ENCODE measurements around the gene SEPSECS. TPM values are rescaled to one million over a fixed set of nuclear protein-coding genes. Genes with fewer than 3 reads are reported as not detected.

The SEPSECS gene
- total RNA-seq, 1 donor from 2014 or later: 5.4 TPM

DNA sequence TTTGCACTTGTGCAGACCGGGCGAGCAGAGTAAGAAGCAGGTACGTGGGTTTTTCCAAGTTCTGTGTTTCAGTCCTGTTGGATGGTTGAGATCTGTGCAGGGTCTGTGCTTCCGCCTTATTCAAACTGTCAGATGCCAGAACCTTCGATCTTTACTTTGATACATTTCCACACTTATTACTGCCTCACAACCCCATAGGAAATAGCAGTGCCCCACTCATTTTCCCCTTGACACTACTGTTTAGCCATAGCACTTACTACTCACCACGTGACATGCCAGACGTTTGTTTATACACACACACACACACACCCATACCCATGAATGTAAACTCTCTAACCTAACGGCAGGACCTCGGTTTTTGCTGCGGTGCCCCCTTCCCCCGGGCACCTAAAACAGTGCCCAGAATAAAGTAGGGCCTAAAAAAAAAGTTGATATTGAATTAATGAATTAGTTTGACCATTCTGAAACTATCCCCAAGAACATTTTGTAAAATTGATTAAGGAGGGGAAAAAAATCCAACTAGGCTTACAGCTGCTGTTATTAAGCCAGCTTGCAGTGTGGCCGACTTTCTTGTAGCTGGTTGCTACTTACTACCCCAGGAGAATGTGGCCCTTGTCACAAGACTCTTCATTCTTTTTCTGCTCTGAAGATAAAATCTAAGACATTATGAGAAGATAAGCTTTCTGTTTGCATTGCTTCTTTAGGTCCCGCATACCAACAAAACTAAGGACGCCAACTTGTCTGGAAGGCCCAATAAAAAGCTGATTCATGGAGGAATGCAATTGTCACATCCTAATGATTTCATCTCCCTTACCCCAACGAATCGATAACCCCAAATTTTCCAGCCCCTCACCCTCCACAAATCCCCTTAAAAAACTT, 704 bp upstream of the SEPSECS start:
- DNase-seq (ENCODE audit: missing footprints): no peak
- intact Hi-C loops (cut with DNase I): loop anchor here (2.0 to 10.0 kb wide), 4 partner anchors 59 to 586 kb away; partner anchors contain the start of genes PI4K2B and ZCCHC4
- peak; percentile 42 for ATAC-seq

DNA sequence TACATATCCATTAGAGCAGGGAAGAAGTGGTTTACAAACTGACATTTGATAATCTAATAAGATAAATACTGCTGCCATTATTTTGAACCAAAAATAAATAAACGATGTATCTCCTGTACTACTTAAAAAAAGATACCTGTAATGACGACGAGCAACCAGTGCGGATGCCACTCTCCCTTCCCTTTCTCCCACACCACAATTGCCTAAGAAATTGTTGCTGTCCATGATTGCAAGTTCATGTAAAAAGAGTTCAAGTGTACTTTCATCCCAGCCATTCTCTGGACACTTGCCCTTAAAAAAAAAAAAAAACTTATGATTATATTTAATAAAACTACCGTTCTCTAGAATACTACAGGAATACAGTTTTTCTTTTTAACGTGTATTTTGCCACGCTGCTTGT, 1.4 kb downstream of the SEPSECS start:
- DNase-seq (ENCODE audit: missing footprints) (no peak), ATAC-seq (no peak)
- intact Hi-C loops (cut with DNase I): no loop called here

DNA sequence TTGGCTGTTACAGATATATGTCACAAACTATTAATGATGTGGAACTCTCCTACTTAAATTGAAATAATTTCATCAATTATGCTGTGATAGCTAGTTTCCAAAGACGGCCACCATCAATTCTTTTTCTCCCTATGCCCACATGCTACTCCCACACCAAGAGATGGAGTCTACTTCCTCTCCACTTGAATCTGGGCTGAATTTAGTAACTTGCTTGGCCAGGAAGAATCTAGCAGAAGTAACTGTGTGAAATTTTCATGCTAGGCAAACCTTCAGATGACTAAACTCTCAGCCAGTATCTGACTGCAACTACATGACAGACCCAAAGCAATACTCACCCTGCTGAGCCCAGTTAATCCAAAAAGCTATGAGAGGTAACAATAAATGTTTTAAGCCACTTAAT, 3.2 kb downstream of the SEPSECS start:
- DNase-seq (ENCODE audit: missing footprints) (no peak), ATAC-seq (no peak)
- intact Hi-C loops (cut with DNase I): no loop called here

DNA sequence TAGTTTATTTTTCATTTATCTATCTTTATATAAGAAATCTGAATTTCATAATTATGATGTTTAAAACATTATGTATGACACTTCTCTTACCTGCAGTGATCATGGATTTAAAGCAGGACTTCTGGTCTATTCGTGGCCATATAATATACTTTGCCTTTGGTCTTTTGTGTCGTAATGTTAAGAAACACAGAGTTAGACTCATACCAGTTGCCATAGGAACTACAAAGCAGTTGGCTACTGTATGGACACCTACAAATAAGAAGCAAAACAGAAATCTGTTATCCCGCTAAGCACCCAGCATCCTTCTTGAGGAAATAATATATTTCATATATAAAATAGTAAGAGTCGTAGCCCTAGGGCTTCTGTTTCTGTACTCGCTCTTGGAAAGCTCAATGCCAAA, 4.3 kb downstream of the SEPSECS start:
- ATAC-seq (no peak), DNase-seq (ENCODE audit: missing footprints) (no peak)
- intact Hi-C loops (cut with DNase I): no loop called here

GRCh38 chr4:25154594-25155265, 5.5 kb downstream of the SEPSECS start:
- DNase-seq (ENCODE audit: missing footprints) (no peak), ATAC-seq (no peak)
- intact Hi-C loops (cut with DNase I): no loop called here

DNA sequence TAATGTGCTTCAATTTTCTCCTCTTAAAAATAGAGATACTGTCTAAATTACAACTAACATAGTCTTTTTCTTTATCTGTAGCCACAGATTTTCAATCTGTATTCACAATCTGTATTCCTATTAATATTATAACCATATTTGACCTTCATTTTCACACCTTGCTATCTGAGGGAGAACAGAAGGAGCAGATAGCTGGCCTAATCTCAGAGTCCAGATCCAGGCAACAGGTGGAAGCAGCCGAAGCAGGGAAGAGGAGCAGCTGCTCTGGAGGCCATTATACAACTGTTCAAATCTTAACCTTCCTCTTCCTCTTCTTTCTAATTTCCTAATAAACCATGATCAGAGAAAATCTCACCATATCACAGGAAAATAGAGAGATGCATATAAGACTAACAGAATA, 14.2 kb downstream of the SEPSECS start:
- intact Hi-C loops (cut with DNase I): loop anchor here (10.0 kb wide), 1 partner anchor 661 kb away; no protein-coding TSS in a partner anchor
- no peak for ATAC-seq
- DNase-seq (ENCODE audit: missing footprints): no peak

DNA sequence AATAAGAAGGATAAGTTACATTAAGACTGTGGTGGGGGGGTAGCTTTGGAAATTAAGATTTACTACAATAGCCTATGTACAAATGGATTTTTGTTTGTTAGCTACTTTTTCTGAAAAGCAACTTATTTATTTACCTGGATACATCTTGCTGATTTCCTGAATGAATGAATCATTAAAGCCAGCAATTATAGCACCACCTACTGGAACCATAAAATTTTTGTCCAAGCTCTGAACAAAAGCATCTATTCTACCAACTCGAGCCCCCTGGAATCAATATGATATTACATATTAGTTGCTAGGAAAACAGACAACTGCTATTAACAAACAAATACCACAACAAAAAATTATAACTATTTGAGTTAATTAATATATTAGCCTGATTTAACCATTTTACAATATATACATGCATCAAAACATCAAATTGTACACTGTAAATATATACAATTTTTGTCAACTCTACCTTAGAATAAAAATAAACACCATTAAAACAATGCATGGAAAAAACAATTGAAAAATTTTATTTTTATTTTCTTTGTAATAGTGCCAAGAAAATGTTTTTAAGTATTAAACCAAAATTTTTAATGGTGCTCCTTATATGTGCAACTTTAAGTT, 15.3 kb downstream of the SEPSECS start:
- intact Hi-C loops (cut with DNase I): loop anchor here (1.0 to 10.0 kb wide), 4 partner anchors 43 to 660 kb away; partner anchors contain the start of gene LGI2

GRCh38 chr4:25142468-25142867, 17.8 kb downstream of the SEPSECS start:
- DNase-seq (ENCODE audit: missing footprints) (no peak), ATAC-seq (no peak)
- intact Hi-C loops (cut with DNase I): loop anchor here (5.0 to 10.0 kb wide), 3 partner anchors 40 to 658 kb away; partner anchors contain the start of gene LGI2

More for the DNA sequence above, 15.3 kb downstream of the SEPSECS start:
- ATAC-seq: no peak
- no peak for DNase-seq (ENCODE audit: missing footprints)

- intact Hi-C loops (cut with DNase I): loop anchor here (5.0 to 10.0 kb wide), 3 partner anchors 39 to 657 kb away; partner anchors contain the start of gene LGI2
- ATAC-seq: no peak
- no peak for DNase-seq (ENCODE audit: missing footprints)
Measured at GRCh38 chr4:25141592-25141991, 18.7 kb downstream of the SEPSECS start.

- intact Hi-C loops (cut with DNase I): no loop called here
Measured at GRCh38 chr4:25133132-25133531, 27.1 kb downstream of the SEPSECS start.

GRCh38 chr4:25131926-25132325, 28.3 kb downstream of the SEPSECS start:
- intact Hi-C loops (cut with DNase I): no loop called here
- DNase-seq (ENCODE audit: missing footprints): no peak
- ATAC-seq: no peak

More at GRCh38 chr4:25133132-25133531, 27.1 kb downstream of the SEPSECS start:
- DNase-seq (ENCODE audit: missing footprints) (no peak), ATAC-seq (no peak)

DNA sequence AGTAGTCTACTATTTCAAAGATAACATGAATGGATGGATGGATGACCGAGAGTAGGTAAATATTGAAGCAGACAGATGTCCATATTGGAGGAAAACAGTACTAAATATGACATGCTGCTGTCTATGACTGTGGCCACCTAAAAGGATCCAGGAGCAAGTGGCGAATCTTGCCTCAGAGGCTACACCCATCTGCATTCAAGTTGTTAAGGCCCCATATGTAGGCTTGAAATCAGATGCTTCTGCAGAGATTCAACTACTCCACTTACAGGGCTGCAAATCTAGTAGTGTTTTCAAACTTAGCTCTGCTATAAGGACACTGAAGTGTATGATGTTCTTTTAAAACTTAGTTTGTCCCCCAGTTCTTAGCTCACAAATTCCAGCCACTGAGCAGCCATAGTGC, 28.9 kb downstream of the SEPSECS start:
- ATAC-seq: no peak
- intact Hi-C loops (cut with DNase I): no loop called here
- no peak for DNase-seq (ENCODE audit: missing footprints)

DNA sequence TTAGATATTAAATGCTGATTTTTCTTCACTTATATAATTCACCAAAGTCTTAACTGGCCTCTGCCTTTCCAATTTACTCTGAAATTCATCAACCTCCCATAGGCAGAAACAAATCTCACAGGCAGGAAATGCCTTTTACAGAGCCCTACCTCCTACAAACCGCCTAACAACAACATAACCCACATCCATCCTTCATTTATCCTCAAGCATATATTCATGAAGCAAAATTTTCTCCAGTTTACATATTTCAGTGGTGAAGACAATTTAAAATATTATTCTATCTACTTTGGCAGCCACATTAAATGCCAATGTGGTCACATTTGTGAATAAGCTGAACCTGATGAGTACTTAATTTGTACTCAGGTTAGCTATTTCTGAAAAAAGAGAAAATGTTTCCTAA, 30.3 kb downstream of the SEPSECS start:
- intact Hi-C loops (cut with DNase I): no loop called here
- no peak for DNase-seq (ENCODE audit: missing footprints)
- no peak for ATAC-seq

GRCh38 chr4:25128671-25129070, 31.6 kb downstream of the SEPSECS start:
- DNase-seq (ENCODE audit: missing footprints) (no peak), ATAC-seq (no peak)
- intact Hi-C loops (cut with DNase I): no loop called here

GRCh38 chr4:25123236-25123635, 37.0 kb downstream of the SEPSECS start:
- DNase-seq (ENCODE audit: missing footprints) (no peak), ATAC-seq (no peak)
- intact Hi-C loops (cut with DNase I): no loop called here

DNA sequence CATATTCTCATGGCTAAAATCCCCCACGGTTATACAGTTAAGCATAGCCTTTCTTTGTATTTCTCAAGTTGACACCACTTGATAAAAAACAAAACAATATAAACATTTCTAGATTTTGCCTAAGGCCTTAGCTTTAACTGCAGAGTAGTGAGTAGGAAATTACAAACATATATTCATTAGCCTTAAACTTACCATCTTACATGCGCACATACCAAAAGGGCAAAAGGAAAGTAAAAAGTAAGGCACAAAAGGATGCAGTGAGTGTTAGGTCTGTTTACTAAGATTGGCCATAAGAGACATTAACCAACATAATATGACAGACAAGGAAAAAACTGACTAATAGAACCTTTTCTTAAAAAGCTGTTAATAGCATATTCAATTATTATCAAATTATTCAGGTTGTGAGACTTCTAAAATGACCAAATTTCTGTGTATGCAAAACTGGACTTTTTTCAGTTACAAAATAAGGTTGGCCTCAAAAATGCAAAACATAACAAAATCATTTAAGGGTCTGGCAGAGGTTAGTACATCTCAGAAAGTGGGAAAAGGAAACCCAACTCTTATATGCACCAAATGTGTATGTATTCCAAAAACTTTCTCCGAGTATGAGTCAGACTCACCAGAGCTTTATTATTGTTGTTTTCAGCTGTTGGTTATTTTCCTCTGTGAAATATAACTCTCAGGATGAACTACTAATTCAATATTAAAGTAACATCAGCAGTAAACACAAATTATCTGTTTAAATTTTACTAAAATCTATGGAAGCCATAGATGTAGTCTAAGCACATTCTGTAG, 39.9 kb downstream of the SEPSECS start:
- ATAC-seq (no peak), DNase-seq (ENCODE audit: missing footprints) (no peak)
- intact Hi-C loops (cut with DNase I): no loop called here

- intact Hi-C loops (cut with DNase I): no loop called here
- no peak for ATAC-seq
- no peak for DNase-seq (ENCODE audit: missing footprints)
Measured at GRCh38 chr4:25117716-25118472, 42.4 kb downstream of the SEPSECS start.

GRCh38 chr4:25117274-25117673, 43.0 kb downstream of the SEPSECS start:
- DNase-seq (ENCODE audit: missing footprints) (no peak), ATAC-seq (peak; percentile 42)
- intact Hi-C loops (cut with DNase I): no loop called here
